Gastroesophageal sphincter (tissue), 4 donors: ENCODE measurements around the gene LRP1B. TPM values are rescaled to one million over a fixed set of nuclear protein-coding genes. Genes with fewer than 3 reads are reported as not detected.

ENCODE experiments used
- ATAC-seq: fragments of 150-250 bp; one replicate; pipeline ENCODE4 v1.9.1; 2016; ENCODE audit warnings: mild to moderate bottlenecking, moderate library complexity
- H3K27ac ChIP-seq, 4 donors: fragments of 200-600 bp; sonication (generic) in 3 of 4; 1 replicate in 3 of 4; 2 replicates in 1 of 4; pipeline ENCODE4 v1.5.1; 2016 to 2019
- H3K27me3 ChIP-seq: fragments of 200-600 bp; sonication (generic); one replicate; pipeline ENCODE4 v1.5.1; 2019
- H3K36me3 ChIP-seq, 2 donors: fragments of 200-600 bp; sonication (generic); one replicate each; pipeline ENCODE4 v1.5.1; 2019; ENCODE audit warnings: control low read depth in 1 of 2
- H3K4me1 ChIP-seq, 3 donors: fragments of 200-600 bp; sonication (generic); 1 replicate in 2 of 3; 2 replicates in 1 of 3; pipeline ENCODE4 v1.5.1; 2016 to 2019; ENCODE audit warnings: control low read depth in 2 of 3
- H3K4me3 ChIP-seq, 2 donors: fragments of 200-600 bp; sonication (generic); one replicate each; pipeline ENCODE4 v1.5.1; 2019; ENCODE audit warnings: mild to moderate bottlenecking in 1 of 2, moderate library complexity in 1 of 2
- H3K9me3 ChIP-seq, 3 donors: fragments of 200-600 bp; sonication (generic); one replicate each; pipeline ENCODE4 v1.5.1; 2017 to 2019; ENCODE audit warnings: control low read depth in 2 of 3
- EP300 ChIP-seq: sonication (generic); formaldehyde crosslinking; IDR thresholded peaks from one replicate; pipeline ENCODE4 v1.6.1; 2017; ENCODE audit warnings: antibody characterized with exemption, mild to moderate bottlenecking
- POLR2A ChIP-seq, 2 donors: fragments of 450-650 bp; IDR thresholded peaks; one replicate each; pipeline ENCODE4 v1.6.1; 2017; ENCODE audit warnings: antibody characterized with exemption in 2 of 2, mild to moderate bottlenecking in 2 of 2, moderate library complexity in 1 of 2
- POLR2AphosphoS5 ChIP-seq: sonication (generic); formaldehyde crosslinking; IDR thresholded peaks from one replicate; pipeline ENCODE4 v1.6.1; 2017; ENCODE audit warnings: antibody characterized with exemption
- WGBS, 2 donors: methylation state at CpG; one replicate each; pipeline ENCODE4 v1.1.5; 2018; ENCODE audit warnings: low coverage in 1 of 2; 5-methylcytosine and 5-hydroxymethylcytosine counted together
- total RNA-seq, 4 donors: library from RNA; depleted of rRNA; stranded (reverse); fragments of >200 nt; gene quantifications; one replicate each; pipeline ENCODE4 v1.1.0, GENCODE V29; 2016
- TF ChIP-seq, protein P1 (sequence below), 4 experiments: fragments of 200-600 bp in 2 of 4; fragments of 450-650 bp in 2 of 4; sonication (generic) in 1 of 4; IDR thresholded peaks; one replicate each; pipeline ENCODE4 v1.5.1; 2017 to 2019; ENCODE audit warnings: antibody characterized with exemption in 4 of 4, mild to moderate bottlenecking in 2 of 4, moderate library complexity in 2 of 4

LRP1B gene
- total RNA-seq, 4 donors from 2014 or later = 0.27 to 20.7 (median 3.2) TPM

DNA sequence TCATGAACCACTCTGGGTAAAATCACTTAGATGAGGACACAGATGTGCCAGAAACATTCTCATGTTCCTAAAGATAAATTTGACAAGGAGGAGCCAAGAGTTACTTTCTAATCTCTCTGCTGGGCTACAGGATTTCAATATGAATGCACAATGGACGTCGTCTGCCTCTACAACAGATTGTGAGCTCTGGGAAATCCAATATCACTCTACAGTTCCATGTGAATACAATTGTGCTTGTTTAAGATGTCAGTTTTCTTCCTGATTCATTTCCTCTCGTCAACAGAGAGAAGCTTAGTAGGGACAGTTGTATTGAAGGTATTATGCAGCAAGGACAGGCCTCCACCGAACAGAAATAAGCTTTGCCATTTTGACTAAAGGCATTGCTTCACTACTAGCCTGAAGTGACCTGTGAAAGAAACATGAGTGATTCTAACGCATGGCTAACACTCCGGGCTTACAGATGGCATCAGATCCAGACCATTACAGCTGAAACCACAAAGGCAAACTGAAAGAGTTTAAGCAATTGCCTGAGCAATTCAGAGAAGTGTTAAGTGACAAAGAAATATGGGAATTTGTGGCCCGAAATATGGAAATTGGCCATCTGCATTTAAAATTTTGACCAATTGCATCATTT is 1591.5 kb downstream of the LRP1B start:
- no peaks in the 10 kb centered on the region for H3K36me3 ChIP-seq
- no peak overlapping the region for H3K27ac ChIP-seq
- ATAC-seq = no peak
- no peak for TF ChIP-seq POLR2AphosphoS5
- no peak for TF ChIP-seq EP300
- no peak for TF ChIP-seq POLR2A (IDR thresholded peaks at IDR 0.05)
- TF ChIP-seq, protein P1, sequence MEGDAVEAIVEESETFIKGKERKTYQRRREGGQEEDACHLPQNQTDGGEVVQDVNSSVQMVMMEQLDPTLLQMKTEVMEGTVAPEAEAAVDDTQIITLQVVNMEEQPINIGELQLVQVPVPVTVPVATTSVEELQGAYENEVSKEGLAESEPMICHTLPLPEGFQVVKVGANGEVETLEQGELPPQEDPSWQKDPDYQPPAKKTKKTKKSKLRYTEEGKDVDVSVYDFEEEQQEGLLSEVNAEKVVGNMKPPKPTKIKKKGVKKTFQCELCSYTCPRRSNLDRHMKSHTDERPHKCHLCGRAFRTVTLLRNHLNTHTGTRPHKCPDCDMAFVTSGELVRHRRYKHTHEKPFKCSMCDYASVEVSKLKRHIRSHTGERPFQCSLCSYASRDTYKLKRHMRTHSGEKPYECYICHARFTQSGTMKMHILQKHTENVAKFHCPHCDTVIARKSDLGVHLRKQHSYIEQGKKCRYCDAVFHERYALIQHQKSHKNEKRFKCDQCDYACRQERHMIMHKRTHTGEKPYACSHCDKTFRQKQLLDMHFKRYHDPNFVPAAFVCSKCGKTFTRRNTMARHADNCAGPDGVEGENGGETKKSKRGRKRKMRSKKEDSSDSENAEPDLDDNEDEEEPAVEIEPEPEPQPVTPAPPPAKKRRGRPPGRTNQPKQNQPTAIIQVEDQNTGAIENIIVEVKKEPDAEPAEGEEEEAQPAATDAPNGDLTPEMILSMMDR (IDR thresholded peaks at IDR 0.05) = no peak
- no peak overlapping the region for H3K4me3 ChIP-seq
- H3K4me1 ChIP-seq = no peaks in the 10 kb centered on the region
- H3K27me3 ChIP-seq = no peaks in the 10 kb centered on the region
- 77 to 93% methylated on average over 3 to 5 of the region's 7 CpGs for WGBS, 2 donors
- no peaks in the 10 kb centered on the region for H3K9me3 ChIP-seq

DNA sequence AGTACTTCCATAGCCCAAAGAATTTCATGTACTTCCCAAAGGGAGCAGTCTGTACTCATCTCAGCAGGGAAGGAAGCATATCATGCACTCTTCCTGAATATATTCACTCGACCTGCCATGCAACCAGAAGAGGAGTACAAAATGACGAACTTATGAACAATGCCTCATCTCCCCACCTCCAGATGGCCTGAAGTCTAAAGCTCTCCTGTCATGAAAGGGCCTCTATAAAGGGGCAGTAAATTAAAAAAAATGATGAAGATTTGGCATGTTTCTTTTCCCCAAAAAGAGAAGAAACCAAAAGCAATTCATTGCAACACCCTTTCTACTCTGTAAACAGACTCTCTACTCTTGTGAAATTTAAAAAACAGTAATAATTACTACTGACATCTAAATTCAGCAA is 1601.1 kb downstream of the LRP1B start:
- ATAC-seq = no peak
- TF ChIP-seq, protein P1 (IDR thresholded peaks at IDR 0.05) = no peak
- no peak for TF ChIP-seq POLR2A (IDR thresholded peaks at IDR 0.05)
- no peak for TF ChIP-seq EP300
- no peak for TF ChIP-seq POLR2AphosphoS5

DNA sequence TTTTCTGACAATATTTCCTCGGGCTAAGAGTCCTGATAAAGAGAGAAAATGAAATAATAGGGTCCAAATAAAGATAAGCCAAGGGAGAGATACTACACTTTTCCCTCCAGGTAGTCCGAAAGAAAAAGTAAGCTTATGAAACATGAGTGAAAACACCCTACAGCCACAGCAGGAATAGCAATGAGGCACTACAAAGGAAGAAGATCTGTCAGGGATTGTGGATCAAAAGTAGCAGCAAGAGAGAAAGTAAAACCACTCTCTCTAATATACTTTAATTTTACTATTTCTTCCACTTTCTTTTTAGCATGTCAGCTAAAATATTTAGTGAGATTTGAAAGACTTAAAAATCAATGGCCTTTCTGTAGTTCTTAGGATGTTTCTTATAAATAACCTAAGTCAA is 1601.8 kb downstream of the LRP1B start:
- Histone ChIP-seq H3K9me3 (no peaks in the 10 kb centered on the region), H3K4me3 (no peak overlapping the region), H3K27me3 (no peaks in the 10 kb centered on the region), H3K36me3 (no peaks in the 10 kb centered on the region), H3K27ac (no peak overlapping the region), H3K4me1 (no peaks in the 10 kb centered on the region)
- TF ChIP-seq POLR2AphosphoS5 = no peak
- no peak for TF ChIP-seq POLR2A (IDR thresholded peaks at IDR 0.05)
- ATAC-seq = no peak
- WGBS, 2 donors = 73 to 80% methylated on average over 2 of the region's 2 CpGs

More for the DNA sequence above, 1601.1 kb downstream of the LRP1B start:
- Histone ChIP-seq H3K9me3 (no peaks in the 10 kb centered on the region), H3K4me1 (no peaks in the 10 kb centered on the region), H3K4me3 (no peak overlapping the region), H3K27ac (no peak overlapping the region), H3K36me3 (no peaks in the 10 kb centered on the region), H3K27me3 (no peaks in the 10 kb centered on the region)
- 43 to 53% methylated on average over 1 to 2 of the region's 2 CpGs for WGBS, 2 donors

DNA sequence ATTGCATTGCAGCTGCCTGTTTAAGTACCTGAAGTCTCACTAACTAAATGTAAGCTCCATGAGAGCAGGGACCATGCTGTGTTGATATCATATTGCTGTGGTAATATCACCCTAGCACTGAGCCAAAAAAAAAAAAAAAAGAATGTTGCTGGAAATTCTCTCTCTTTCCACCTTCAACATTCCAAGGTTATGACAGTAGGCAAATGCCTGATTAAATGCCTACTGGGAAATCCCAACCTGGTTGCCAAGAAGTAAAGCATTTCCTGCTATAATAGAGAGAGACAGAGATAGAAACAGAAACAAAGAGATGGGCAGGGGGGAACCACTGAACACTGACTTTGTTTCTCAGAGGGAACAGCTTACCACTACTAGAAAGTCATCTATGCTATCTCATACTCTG is 1604.2 kb downstream of the LRP1B start:
- no peak overlapping the region for H3K27ac ChIP-seq
- H3K4me3 ChIP-seq = no peak overlapping the region
- H3K27me3 ChIP-seq = no peaks in the 10 kb centered on the region
- H3K9me3 ChIP-seq = no peaks in the 10 kb centered on the region
- ATAC-seq = no peak
- H3K36me3 ChIP-seq = no peaks in the 10 kb centered on the region
- no peak for TF ChIP-seq POLR2AphosphoS5
- H3K4me1 ChIP-seq = no peaks in the 10 kb centered on the region

DNA sequence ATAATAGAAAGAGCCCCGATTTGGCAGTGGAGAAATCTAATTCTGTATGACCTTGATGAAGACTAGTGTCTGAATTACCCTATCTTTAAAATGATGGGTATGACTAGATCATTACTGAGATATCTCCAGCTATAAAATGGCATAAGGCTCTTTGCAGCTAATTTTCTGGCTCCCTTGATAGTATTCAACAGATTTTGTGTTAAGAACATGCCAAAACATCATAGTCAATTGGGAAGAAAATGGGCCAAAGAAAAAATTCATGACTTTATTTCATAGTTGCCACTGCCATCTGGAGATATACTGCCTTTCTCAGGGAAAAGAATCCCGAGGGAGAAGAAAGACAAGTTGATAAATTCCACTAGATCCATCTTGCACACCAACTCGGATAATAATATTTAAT is 1618.7 kb downstream of the LRP1B start:
- no peaks in the 10 kb centered on the region for H3K4me1 ChIP-seq
- H3K4me3 ChIP-seq = no peak overlapping the region
- no peaks in the 10 kb centered on the region for H3K27me3 ChIP-seq
- no peak overlapping the region for H3K27ac ChIP-seq
- 53 to 61% methylated on average over 3 of the region's 3 CpGs for WGBS, 2 donors
- H3K36me3 ChIP-seq = no peaks in the 10 kb centered on the region
- ATAC-seq = no peak
- TF ChIP-seq, protein P1 (IDR thresholded peaks at IDR 0.05) = no peak
- TF ChIP-seq POLR2A (IDR thresholded peaks at IDR 0.05) (no peak), POLR2AphosphoS5 (no peak), EP300 (no peak)
- H3K9me3 ChIP-seq = no peaks in the 10 kb centered on the region

DNA sequence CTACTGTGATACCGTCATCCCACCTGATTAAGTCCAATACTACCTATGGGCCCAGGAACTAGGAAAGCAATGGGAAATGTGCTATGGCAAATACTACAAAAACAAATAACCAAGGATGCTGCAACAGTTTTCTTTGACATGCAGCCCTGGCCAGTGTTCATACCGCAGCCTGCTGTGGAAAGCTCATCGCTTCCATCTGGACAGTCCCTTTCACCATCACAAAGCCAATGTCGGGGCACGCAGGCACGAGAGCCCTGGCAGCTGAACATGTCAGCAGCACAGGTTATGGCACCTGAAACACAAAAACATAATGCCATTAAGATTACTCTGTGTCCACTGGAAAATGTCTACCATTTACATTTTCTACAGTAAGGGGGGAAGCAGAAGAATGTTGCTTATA is 1621.1 kb downstream of the LRP1B start:
- Histone ChIP-seq H3K36me3 (no peaks in the 10 kb centered on the region), H3K27me3 (no peaks in the 10 kb centered on the region), H3K27ac (no peak overlapping the region), H3K4me1 (no peaks in the 10 kb centered on the region), H3K9me3 (no peaks in the 10 kb centered on the region), H3K4me3 (no peak overlapping the region)
- WGBS, 2 donors = 84 to 100% methylated on average over 2 to 4 of the region's 6 CpGs
- no peak for TF ChIP-seq POLR2A (IDR thresholded peaks at IDR 0.05)
- no peak for ATAC-seq
